Caco-2 (cell line): ENCODE data around the gene PNPLA7. TPM values are rescaled to one million over a fixed set of nuclear protein-coding genes. Genes with fewer than 3 reads are reported as not detected.

ENCODE experiments used
- BruUV-seq: library from RNA; stranded (reverse); fragments of 400-500 nt; replicated peaks from 2 replicates; lab custom pipeline; 2021; lab: Mats Ljungman, UMichigan
- CTCF ChIA-PET: fragments of 300-600 bp; sonication (Branson Sonifier 250); formaldehyde crosslinking; loops from one replicate; lab custom pipeline; 2022; ENCODE audit warnings: antibody characterized with exemption; lab: Charles Lee
- POLR2A ChIA-PET: fragments of 300-600 bp; sonication (Branson Sonifier 250); formaldehyde crosslinking; loops from one replicate; lab custom pipeline; 2022; ENCODE audit warnings: antibody characterized with exemption; lab: Charles Lee
- DNase-seq, 2 experiments: peaks; one replicate each; pipeline versions ENCODE4 v3.0.0 to v3.0.0-alpha.2; 2020 to 2022
- H3K27me3 ChIP-seq: replicated peaks from 2 replicates; pipeline ENCODE4 v1.6.0; 2011; ENCODE audit warnings: low read length; ENCODE audit not compliant: control insufficient read depth, insufficient read depth
- H3K36me3 ChIP-seq: 2 replicates; pipeline ENCODE4 v1.5.1; 2011; ENCODE audit warnings: low read length; ENCODE audit not compliant: control insufficient read depth, insufficient read depth
- H3K4me1 ChIP-seq: fragments of 250-450 bp; sonication (Bioruptor Pico); 2 replicates; pipeline ENCODE4 v1.5.1; 2020; ENCODE audit warnings: mild to moderate bottlenecking
- H3K4me3 ChIP-seq: 2 replicates; pipeline ENCODE4 v1.5.1; 2011; ENCODE audit warnings: low read depth, mild to moderate bottlenecking, control low read depth, low read length
- H3K9me3 ChIP-seq: fragments of 250-450 bp; sonication (Bioruptor Pico); 2 replicates; pipeline ENCODE4 v1.5.1; 2020; ENCODE audit warnings: mild to moderate bottlenecking, moderate library complexity
- H3K27ac Mint-ChIP-seq: one replicate; pipeline ENCODE4 v1.8.0; 2022; ENCODE audit warnings: mixed read lengths; ENCODE audit not compliant: unreplicated experiment
- H3K27me3 Mint-ChIP-seq: one replicate; pipeline ENCODE4 v1.8.0; 2022; ENCODE audit warnings: mixed read lengths; ENCODE audit not compliant: insufficient read depth, unreplicated experiment
- H3K36me3 Mint-ChIP-seq: one replicate; pipeline ENCODE4 v1.8.0; 2022; ENCODE audit warnings: mild to moderate bottlenecking, mixed read lengths; ENCODE audit not compliant: insufficient read depth, unreplicated experiment
- H3K4me1 Mint-ChIP-seq: one replicate; pipeline ENCODE4 v1.8.0; 2022; ENCODE audit warnings: low read depth, mixed read lengths; ENCODE audit not compliant: unreplicated experiment
- H3K4me3 Mint-ChIP-seq: one replicate; pipeline ENCODE4 v1.8.0; 2022; ENCODE audit warnings: mild to moderate bottlenecking, moderate library complexity, mixed read lengths; ENCODE audit not compliant: unreplicated experiment
- H3K9me3 Mint-ChIP-seq: one replicate; pipeline ENCODE4 v1.8.0; 2022; ENCODE audit warnings: mixed read lengths; ENCODE audit not compliant: unreplicated experiment
- CTCF ChIP-seq, 2 experiments: fragments of 200-600 bp in 1 of 2; IDR thresholded peaks; 1 replicate in 1 of 2; 2 replicates in 1 of 2; pipeline versions ENCODE4 v1.5.1 to v1.8.0; 2011 to 2022; ENCODE audit warnings: antibody characterized with exemption in 1 of 2, control low read depth in 1 of 2, inconsistent platforms in 1 of 2, low read depth in 1 of 2, low read length in 1 of 2, mild to moderate bottlenecking in 1 of 2, moderate library complexity in 1 of 2; ENCODE audit not compliant: insufficient read depth in 1 of 2, severe bottlenecking in 1 of 2, unreplicated experiment in 1 of 2
- intact Hi-C: fragments of 100-400 bp; cut with micrococcal nuclease; formaldehyde crosslinking; loops from one replicate; pipeline ENCODE4 v1.10.0; 2022; ENCODE audit not compliant: unreplicated experiment
- total RNA-seq: library from RNA; stranded (reverse); gene quantifications from 2 replicates; pipeline ENCODE4 v1.2.3, GENCODE V29; 2022

The PNPLA7 gene
- total RNA-seq, 1 experiment from 2014 or later: 1.8 TPM

GRCh38 chr9:137435980-137436760 lies 114.0 kb downstream of the PNPLA7 start:
- peaks cover 30% of the 10 kb centered on the region for H3K36me3 Mint-ChIP-seq
- H3K4me1 Mint-ChIP-seq: no peaks in the 10 kb centered on the region
- no peak for TF ChIP-seq CTCF (IDR thresholded peaks at IDR 0.05; ENCODE audit: insufficient read depth in 1 of 2, low read depth in 1 of 2, low read length in 1 of 2, severe bottlenecking in 1 of 2, unreplicated experiment in 1 of 2)
- H3K36me3 ChIP-seq: no peaks in the 10 kb centered on the region
- ChIA-PET POLR2A (interaction anchor here (1.8 kb wide), 1 partner anchor 13 kb away, joined by 8 read pairs; the partner anchor contains the start of genes EXD3 and NOXA1), CTCF (interaction anchor here (0.9 kb wide), 1 partner anchor 13 kb away, joined by 3 read pairs; the partner anchor contains the start of genes EXD3 and NOXA1)
- no peak overlapping the region for H3K4me3 Mint-ChIP-seq
- no TSS peak for BruUV-seq
- intact Hi-C loops: no loop called here
- H3K27me3 Mint-ChIP-seq: no peaks in the 10 kb centered on the region
- H3K9me3 Mint-ChIP-seq: no peaks in the 10 kb centered on the region
- H3K27ac Mint-ChIP-seq: no peak overlapping the region
- H3K4me1 ChIP-seq: peaks cover 11% of the 10 kb centered on the region
- H3K9me3 ChIP-seq: no peaks in the 10 kb centered on the region
- no peak for DNase-seq
- no peaks in the 10 kb centered on the region for H3K27me3 ChIP-seq
- H3K4me3 ChIP-seq: no peak overlapping the region

GRCh38 chr9:137435381-137435891 lies 114.8 kb downstream of the PNPLA7 start:
- H3K9me3 Mint-ChIP-seq: no peaks in the 10 kb centered on the region
- no peak overlapping the region for H3K4me3 Mint-ChIP-seq
- H3K36me3 Mint-ChIP-seq: peaks cover 30% of the 10 kb centered on the region
- no peaks in the 10 kb centered on the region for H3K4me1 Mint-ChIP-seq
- no peak for DNase-seq
- intact Hi-C loops: no loop called here
- no peak for TF ChIP-seq CTCF (IDR thresholded peaks at IDR 0.05; ENCODE audit: insufficient read depth in 1 of 2, low read depth in 1 of 2, low read length in 1 of 2, severe bottlenecking in 1 of 2, unreplicated experiment in 1 of 2)
- H3K27ac Mint-ChIP-seq: peak overlapping the region; percentile 22
- H3K36me3 ChIP-seq: no peaks in the 10 kb centered on the region
- ChIA-PET CTCF (interaction anchor here (0.9 kb wide), 1 partner anchor 13 kb away, joined by 7 read pairs; the partner anchor contains the start of genes EXD3 and NOXA1), POLR2A (interaction anchor here (0.6 kb wide), 1 partner anchor 212 kb away, joined by 4 read pairs; no protein-coding TSS in a partner anchor)
- H3K9me3 ChIP-seq: no peaks in the 10 kb centered on the region
- H3K4me1 ChIP-seq: peaks cover 11% of the 10 kb centered on the region
- H3K27me3 ChIP-seq: no peaks in the 10 kb centered on the region
- no peak overlapping the region for H3K4me3 ChIP-seq
- no peaks in the 10 kb centered on the region for H3K27me3 Mint-ChIP-seq
- no TSS peak for BruUV-seq

GRCh38 chr9:137434498-137435380 lies 115.5 kb downstream of the PNPLA7 start:
- peaks cover 30% of the 10 kb centered on the region for H3K36me3 Mint-ChIP-seq
- BruUV-seq: no TSS peak

More at GRCh38 chr9:137434498-137435380, 115.5 kb downstream of the PNPLA7 start:
- Mint-ChIP-seq H3K27me3 (no peaks in the 10 kb centered on the region), H3K27ac (peak overlapping the region; percentile 22), H3K4me1 (no peaks in the 10 kb centered on the region), H3K4me3 (no peak overlapping the region), H3K9me3 (no peaks in the 10 kb centered on the region)
- Histone ChIP-seq H3K4me1 (peaks cover 11% of the 10 kb centered on the region), H3K36me3 (no peaks in the 10 kb centered on the region), H3K9me3 (no peaks in the 10 kb centered on the region), H3K4me3 (no peak overlapping the region), H3K27me3 (no peaks in the 10 kb centered on the region)
- ChIA-PET POLR2A (interaction anchor here (0.6 kb wide), 1 partner anchor 211 kb away, joined by 4 read pairs; no protein-coding TSS in a partner anchor), CTCF (interaction anchor here (0.9 kb wide), 1 partner anchor 12 kb away, joined by 7 read pairs; the partner anchor contains the start of genes EXD3 and NOXA1)
- DNase-seq: no peak
- intact Hi-C loops: no loop called here
- TF ChIP-seq CTCF (IDR thresholded peaks at IDR 0.05; ENCODE audit: insufficient read depth in 1 of 2, low read depth in 1 of 2, low read length in 1 of 2, severe bottlenecking in 1 of 2, unreplicated experiment in 1 of 2): no peak
